NCI-H226 (cell line): ENCODE measurements around the gene GDPD4.

Experiments
- DNase-seq: peaks from one replicate; pipeline ENCODE4 v3.0.0-alpha.2; 2015

GDPD4 gene

GRCh38 chr11:77232242-77232641 is 69.2 kb downstream of the GDPD4 start:
- no peak for DNase-seq

DNA sequence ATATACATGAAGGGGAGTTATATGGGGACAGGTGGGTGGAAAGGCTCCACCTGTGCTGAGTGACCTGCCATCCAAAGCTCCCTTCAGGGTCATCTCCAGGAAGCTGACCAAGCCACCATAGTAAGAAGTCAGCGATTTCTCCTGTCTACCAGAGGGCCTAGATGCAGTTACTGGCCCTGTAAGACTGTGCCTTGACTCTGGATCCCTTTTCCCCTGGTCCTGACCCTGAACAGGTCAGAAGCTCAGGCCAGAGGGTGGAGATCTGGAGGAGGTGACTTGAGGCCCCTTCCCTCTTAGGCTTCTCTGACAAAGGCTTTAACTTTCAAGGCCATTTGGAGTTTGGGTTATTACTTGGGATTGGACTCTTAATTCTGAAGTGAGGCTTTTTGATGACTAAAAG is 69.7 kb downstream of the GDPD4 start:
- no peak for DNase-seq

- DNase-seq = no peak
Observed at GRCh38 chr11:77230878-77231605, 70.4 kb downstream of the GDPD4 start.

DNA sequence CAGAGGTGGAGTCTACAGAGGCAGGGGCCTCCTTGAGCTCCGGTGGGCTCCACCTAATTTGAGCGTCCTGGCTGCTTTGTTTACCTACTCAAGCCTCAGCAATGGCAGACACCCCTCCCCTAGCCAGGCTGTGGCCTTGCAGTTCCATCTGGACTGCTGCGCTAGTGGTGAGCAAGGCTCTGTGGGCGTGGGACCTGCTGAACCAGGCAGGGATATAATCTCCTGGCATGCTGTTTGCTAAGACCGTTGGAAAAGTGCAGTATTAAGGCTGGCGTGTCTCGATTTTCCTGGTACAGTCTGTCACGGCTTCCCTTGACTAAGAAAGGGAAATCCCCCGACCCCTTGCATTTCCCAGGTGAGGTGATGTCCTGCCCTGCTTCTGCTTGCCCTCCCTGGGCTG is 77.7 kb downstream of the GDPD4 start:
- no peak for DNase-seq

- no peak for DNase-seq
Observed at GRCh38 chr11:77217156-77217555, 84.3 kb downstream of the GDPD4 start.

DNA sequence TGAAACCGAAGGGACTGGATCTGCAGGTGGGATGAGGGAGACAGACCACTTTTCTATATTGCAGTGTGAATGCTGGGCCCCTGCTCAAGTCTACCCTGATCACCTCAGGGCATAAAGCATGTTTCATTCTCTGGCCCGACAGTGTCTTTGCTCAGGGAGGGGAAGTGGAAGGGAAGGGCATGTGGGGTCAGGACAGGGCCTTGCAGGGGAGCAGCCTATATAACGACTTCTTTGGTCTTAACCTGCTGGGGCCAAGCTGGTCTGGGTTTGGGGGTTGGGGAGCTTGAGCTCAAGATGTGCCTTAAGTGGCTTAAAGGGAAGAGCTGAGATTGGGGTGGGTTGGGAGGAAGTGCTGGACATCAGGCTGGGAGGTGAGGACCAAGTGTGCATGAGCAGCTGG is 86.4 kb downstream of the GDPD4 start:
- DNase-seq = no peak

DNA sequence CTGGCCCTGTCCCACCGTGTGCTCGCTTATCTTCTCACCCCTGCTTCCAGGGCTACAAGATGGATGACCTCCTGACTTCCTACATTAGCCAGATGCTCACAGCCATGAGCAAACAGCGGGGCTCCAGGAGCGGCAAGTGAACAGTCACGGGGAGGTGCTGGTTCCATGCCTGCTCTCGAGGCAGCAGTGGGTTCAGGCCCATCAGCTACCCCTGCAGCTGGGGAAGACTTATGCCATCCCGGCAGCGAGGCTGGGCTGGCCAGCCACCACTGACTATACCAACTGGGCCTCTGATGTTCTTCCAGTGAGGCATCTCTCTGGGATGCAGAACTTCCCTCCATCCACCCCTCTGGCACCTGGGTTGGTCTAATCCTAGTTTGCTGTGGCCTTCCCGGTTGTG is 86.9 kb downstream of the GDPD4 start:
- no peak for DNase-seq

GRCh38 chr11:77213589-77214428 is 87.7 kb downstream of the GDPD4 start:
- DNase-seq = no peak

DNA sequence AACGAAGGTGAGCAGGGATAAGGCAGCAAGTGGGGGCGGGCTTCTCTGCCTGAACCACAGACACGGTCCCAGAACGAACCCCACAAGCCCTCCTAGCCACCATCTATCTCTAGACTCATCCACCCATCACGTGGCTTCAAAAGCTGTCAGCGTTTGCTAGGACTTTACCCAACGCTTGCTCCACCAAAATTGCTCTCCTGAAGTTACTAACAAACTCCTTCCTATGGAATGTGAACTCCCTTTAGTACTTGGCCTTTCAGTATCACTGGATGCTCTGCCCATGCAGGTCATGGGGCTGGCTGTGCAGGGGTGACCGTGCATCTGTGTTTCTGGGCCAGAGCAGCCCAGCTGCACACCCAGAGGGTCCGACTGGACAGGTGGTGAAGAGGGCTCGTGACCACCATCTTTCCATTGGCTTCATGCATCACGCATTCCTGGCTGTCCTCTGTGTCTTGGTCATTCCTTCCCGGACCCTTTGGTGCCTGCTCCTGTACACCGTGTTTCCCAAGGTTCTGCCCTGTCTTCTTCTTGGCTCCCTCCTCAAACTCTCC is 88.4 kb downstream of the GDPD4 start:
- no peak for DNase-seq

DNA sequence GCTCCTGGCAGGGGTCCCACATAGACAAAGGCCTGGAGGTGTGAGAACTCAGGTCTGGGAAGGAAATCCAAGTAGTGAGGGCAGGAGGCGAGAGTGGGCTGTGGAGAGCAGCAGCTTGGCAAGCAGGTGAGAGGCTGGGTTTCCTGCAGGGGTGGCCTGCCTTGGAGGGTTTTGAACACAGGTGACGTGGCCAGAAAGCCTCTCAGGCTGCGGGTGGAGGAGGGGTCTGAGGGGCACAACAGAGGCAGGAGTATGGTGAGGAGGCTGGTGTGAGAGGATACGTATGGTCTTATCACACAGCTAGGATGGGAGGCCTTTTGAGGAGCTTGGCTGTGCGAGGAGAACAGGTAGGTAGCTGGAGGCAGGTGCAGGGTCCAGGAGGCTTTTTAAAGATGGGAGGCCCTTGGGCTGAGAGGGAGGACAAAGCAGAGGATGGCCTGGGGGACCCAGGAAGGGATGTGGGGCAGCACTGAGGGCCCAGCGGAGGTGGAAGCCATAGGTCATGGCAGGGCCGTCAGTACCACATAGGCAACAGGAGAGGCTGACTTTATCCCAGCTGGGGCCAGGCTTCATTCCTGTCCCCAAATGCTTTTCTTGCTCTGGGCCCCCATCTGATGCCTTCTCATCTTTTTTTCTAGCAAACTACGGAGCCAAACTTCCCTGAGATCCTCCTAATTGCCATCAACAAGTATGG is 89.0 kb downstream of the GDPD4 start:
- DNase-seq = no peak

GRCh38 chr11:77211594-77212251 is 89.8 kb downstream of the GDPD4 start:
- no peak for DNase-seq

DNA sequence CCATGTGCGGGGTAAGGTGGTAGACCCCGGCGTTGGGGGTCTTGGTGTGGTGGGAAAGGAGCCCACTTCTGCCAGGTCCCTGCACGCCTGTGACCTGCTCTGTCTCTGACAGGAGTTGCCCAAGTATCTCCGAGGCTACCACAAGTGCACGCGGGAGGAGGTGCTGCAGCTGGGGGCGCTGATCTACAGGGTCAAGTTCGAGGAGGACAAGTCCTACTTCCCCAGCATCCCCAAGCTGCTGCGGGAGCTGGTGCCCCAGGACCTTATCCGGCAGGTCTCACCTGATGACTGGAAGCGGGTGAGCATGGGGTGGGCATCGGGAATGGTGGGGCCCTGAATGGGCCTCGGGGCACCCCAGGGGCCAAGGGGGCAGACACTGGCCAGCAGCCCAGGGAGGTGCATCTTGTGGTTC is 90.4 kb downstream of the GDPD4 start:
- no peak for DNase-seq

DNA sequence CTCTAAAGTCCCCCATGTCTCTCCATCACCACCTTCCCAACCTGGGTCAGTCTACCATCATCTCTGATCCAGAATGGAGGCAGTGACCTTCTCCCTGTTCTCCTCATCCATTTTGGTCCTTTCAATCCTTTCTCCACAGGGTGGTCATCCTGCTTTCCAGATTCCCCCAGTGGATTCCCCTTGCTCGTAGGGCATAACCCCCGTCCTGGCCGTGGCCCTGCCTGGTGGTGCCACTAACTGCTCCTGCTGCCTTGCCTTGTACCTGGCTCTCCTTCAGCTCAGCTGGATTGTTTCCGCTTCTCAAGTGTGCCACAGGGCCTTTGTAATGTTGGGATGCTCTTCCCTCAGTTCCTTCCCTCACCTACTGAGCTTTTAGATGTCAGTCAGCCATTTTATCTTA is 91.8 kb downstream of the GDPD4 start:
- DNase-seq = no peak

- no peak for DNase-seq
Observed at GRCh38 chr11:77208535-77208934, 93.0 kb downstream of the GDPD4 start.

DNA sequence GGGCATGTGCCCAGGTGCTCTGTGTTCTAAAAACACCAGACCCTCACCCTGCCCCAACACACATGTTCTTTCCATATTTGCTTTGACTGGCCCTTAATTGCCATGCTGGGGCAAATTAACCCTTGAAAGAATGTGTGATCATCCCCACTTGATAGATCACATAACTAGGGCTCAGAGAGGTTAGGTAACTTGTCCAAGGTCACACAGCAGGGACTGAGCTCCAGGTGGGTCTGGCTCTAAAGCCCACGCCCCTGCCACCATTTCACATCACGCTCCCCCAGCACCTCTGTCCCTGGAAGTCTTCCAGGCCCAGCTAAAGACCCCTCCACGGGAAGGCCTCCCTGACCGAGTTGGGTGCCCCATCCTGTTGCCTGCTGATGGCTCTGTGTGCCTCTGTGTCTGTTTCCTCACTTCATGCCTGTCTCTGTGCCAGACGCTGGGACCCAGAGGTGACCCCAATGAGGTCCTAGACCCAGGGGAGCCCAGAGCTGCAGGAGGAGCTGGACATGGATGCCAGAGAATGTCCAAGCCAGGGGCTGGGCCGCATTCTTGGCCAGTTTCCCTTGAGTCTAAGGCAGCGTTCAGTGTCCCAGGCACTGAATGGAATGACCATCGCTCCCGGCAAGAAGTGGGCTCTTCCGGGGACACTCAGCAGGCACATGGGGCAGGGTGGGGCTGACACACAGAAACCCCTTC is 93.7 kb downstream of the GDPD4 start:
- no peak for DNase-seq

DNA sequence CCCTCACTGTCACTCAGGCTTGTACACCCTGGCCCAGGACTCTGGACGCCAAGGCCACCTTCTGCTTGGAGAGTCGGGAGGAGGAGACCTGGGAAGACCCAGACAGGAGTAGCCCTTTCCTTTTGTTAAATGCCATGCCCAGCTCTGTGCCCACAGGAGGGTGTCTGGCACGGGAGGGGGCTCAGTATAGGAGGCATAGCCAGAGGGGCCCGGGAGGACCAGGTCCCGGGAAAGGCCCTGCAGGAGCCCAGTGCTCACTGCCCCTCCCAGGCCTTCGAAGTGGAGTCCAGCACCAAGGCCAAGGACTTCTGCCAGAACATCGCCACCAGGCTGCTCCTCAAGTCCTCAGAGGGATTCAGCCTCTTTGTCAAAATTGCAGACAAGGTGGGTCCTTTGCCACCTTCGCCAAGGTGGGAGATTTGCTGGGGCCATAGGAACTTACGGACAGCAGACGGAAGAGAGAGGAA is 94.4 kb downstream of the GDPD4 start:
- DNase-seq = no peak

- DNase-seq = no peak
Observed at GRCh38 chr11:77206264-77207018, 95.0 kb downstream of the GDPD4 start.

DNA sequence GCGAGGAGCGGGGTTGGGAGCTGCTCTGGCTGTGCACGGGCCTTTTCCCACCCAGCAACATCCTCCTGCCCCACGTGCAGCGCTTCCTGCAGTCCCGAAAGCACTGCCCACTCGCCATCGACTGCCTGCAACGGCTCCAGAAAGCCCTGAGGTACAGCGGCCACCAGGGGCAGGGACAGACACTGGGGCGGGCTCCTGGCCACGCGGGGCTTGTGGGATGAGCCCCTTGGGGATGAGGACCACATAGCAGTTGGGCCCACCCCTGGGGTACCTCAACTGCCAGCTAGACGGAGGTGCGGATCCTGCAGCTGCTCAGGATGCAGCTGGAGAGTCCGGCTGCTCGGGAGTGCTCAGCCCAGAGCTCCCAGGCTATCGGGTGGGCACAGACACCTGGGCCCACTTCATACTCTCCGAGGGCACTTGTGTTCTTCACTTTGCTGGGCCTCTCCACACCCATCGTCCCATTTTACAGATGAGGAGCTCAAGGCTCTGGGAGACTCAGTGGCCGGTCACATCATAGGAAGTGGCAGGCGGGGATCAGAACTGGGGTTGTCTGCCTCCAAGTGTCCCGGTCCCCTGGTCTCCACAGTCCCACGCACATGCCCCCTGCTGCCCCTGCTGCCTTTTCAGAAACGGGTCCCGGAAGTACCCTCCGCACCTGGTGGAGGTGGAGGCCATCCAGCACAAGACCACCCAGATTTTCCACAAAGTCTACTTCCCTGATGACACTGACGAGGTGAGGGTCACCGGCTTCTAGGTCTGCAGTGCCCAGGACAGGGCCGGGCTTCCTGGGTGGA is 95.8 kb downstream of the GDPD4 start:
- DNase-seq = no peak

- DNase-seq = no peak
Observed at GRCh38 chr11:77204754-77205466, 96.6 kb downstream of the GDPD4 start.
